GM21526 (cell line): ENCODE measurements around the gene KIF26B.
"Not testable (repeated sequence)": the region's sequence is repeated elsewhere in the genome, so short reads cannot be mapped to it uniquely, and the experiment has no call there.

ENCODE experiments used
- ATAC-seq: cut with Tn5 transposase; IDR thresholded peaks from one replicate; pipeline ENCODE4 v1.9.1; 2021; ENCODE audit warnings: moderate library complexity; ENCODE audit not compliant: unreplicated experiment, low FRiP score

Gene KIF26B

DNA sequence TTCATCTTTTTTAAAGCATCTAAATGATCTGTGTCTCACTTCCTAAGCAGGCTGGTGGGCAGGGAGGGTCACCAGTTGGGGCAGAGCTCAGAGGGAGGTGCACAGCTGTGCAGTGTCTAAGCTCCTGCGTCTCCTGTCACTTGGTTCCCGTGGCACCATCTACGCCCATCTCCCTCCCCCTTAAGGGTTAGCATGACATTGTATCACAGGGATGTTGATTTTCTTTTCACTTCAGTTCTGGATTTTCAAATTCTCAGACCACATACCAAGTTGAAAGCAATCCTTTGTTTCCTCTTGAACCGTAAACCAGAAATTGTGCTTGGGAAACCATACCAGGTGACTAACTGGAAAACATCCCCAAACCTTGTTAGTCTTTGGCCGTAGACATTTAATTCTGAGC, 187.0 kb downstream of the KIF26B start:
- ATAC-seq: no peak

- no peak for ATAC-seq
Measured at GRCh38 chr1:245345191-245345884, 190.6 kb downstream of the KIF26B start.

- no peak for ATAC-seq
Measured at GRCh38 chr1:245348626-245349025, 193.8 kb downstream of the KIF26B start.

DNA sequence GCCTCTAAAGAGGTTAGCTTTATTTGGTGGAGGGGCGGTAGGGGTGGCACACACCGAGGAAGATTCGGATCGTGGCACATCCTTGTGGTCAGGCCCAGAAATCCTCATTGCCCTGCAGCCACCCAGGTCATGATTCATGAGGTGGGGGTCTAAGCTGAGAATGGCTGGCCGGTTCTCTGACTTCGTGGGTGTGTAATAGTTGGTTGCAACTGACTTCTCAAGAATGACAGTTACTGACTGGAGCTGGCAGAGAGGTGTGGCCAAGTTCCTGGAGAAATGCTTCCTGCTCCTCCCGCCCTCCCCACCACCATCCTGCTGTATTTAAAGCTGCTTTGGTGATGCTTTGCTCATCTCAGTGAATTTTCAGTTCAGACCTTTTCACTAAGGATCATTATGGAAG, 198.6 kb downstream of the KIF26B start:
- no peak for ATAC-seq

DNA sequence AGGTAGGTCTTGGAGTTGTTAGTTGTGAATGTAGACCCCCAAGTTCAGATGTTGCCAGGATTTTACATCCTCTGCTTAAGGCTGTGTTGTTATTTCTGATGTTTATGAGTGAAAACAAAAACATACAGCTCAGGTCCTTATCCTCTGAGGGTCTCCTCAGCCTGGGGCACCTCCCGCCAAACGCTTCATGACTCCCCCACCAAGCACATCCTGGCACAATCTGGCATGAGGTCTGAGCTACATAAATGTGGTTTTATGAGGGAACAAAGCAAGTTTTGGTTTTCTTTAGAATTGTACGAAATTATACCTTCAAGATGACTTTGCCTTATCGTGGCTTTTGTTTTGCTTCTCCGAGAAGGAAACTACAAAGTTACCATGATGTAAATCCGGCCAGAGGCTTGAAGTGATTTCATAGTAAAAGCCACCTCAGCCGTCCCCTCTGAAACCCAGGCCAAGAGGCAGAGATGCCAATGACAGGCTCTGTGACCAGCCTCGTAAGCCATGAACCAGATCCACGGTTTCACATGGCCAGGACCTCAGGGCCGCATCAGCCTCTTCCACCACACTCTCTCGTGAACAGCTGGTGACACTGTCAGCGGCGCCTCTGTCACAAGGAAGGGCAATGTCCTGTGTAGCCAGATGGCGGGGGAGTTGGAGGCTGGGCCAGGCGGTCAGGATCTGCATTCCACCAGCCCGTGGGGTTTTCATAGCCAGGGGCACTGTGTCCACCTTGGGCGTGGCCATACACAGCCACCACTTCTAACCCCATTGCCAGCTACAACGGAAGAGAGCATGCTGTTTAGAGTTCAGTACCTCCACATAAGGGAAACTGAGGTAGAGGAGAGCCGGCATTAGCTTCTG, 199.4 kb downstream of the KIF26B start:
- no peak for ATAC-seq

DNA sequence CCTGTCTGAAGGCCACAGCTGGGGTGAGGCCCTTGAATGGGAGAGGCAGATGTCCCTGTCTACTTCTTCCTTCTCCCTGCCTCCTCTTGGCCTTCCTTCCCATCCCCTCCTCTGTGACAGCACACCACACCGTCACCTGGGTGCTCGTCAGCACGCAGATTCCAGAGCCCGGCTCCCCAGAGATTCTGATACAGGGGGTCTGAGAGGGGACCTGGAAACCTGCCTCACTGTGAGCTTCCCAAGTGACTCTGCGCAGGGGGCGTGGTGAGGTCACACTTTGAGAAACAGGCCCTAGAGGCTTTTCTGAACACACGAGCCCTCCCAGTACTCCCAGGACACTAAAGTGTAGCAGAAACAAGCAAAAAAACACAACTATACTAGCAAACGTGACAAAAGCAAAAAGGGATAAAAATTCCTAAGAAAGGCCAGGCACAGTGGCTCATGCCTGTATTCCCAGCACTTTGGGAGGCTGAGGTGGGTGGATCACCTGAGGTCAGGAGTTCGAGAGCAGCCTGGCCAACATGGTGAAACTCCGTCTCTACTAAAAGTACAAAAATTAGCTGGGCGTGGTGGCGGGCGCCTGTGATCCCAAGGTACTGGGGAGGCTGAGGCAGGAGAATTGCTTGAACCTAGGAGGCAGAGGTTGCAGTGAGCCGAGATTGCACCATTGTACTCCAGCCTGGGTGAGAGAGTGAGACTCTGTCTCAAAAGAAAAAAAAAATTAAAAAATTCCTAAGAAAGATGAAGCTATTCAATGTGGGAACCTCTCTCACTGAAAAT, 201.3 kb downstream of the KIF26B start:
- not testable (repeated sequence) for ATAC-seq

GRCh38 chr1:245356891-245357585, 202.3 kb downstream of the KIF26B start:
- ATAC-seq: no peak

GRCh38 chr1:245359101-245359680, 204.4 kb downstream of the KIF26B start:
- not testable (repeated sequence) for ATAC-seq

DNA sequence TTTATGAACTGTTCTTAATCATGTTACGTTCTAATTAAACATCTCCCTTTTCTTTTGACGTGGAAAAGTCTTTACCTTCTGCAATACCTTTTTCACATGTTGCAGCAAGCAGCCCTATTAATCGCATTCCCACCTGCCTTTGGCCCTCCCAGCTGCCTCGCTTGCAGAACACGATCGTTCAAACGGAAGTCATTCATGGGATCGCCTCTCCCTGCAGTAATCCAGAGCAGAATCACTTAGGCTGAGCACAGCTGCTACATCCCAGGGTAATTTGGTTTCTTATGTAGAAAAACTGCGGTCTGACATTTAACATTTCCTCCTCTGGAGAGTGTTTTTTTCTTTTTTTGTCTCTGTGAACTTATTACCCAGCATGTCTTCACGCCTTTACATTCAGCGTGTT, 206.3 kb downstream of the KIF26B start:
- ATAC-seq: no peak

DNA sequence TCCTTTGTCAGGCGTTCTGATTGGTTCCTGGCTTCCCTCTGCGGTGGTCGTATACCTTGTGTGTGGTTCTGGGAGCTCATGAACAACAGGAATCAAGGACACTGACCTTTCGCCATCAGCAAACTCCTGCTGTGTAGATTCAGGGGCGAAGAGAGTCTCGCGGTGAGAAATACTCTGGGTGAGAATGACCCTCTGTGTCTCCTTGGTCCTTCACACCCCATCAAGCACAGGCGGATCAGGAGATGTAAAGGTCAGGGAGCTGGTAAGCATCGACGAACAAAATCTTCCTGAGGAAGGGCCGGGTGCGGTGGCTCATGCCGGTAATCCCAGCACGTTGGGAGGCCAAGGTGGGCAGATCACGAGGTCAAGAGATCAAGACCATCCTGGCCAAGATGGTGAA, 207.2 kb downstream of the KIF26B start:
- ATAC-seq: no peak

DNA sequence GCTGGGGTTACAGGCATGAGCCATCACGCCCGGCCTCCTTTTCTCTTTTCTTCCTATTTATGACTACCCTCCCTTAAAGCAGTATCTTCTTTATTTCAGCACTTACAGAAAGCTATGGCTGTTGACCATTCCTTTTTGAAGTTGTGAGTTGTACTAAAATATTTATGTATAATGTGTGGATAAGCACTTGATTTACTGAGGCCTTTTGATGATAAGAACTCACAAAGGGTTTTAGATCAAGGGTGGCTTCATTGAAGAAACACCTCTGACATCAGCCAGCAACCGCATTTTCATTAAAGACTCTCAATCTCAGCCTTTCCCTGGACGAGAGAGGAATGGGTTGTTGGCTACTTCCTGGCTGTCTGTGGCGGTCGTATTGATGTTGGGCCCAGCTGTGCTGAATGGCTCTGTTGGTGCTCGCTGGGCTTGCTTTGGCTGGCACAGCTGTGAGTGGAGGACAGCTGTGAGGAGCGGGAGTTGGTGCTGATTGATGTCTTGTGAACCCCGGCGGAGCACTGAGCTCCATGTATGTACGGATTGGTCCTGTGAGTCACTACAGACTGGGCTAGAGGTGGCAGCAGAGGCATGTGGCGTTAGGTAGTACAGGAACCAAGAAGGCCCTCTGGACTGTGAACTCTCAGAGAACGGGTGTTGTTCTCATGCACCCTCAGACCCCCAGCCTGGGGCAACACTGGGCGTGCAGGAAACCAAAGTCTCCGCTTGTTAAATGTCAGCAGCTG, 208.8 kb downstream of the KIF26B start:
- no peak for ATAC-seq

DNA sequence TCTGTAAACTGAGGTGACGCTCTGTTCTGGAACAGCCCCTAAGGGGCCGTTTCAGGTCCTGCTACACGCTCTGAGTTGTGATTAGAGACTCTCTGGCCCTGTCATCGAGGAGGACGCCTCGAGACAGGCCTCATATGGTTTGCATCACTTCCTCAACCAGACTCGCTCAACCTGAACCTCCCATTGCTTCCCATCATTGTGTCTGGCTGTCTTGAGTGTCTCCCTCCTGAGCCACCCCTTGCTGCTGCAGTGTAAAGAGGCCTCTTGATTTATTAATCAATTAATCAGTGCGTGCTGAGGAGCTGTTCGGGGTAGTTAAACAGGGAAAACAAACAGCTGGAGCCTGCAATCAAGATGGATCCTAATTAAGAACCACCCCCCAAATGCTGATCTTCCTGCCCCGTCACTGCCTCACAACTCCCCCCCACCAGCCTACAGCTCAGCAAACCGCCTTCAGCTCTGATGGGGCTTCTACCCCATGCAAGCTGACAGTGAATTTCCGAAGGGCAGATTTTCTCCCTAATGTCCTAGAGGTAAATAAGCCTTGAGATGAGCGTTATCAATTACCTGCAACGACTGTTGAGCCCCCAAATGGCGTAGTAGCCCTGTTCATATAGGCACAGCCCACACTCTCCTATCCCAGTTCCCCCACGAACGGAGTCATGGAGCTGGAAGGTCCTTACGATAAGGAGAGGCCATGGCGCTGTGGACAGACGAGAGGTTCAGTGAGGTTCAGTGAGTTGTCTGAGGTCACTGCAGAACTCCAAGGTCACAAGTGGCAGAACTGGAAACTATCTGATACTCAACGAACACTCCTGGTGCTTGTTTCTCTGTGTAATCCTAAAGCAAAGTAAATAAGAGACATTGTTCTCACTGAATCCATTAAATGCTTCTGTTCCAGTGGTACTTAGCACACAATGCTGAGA, 210.6 kb downstream of the KIF26B start:
- ATAC-seq: no peak

DNA sequence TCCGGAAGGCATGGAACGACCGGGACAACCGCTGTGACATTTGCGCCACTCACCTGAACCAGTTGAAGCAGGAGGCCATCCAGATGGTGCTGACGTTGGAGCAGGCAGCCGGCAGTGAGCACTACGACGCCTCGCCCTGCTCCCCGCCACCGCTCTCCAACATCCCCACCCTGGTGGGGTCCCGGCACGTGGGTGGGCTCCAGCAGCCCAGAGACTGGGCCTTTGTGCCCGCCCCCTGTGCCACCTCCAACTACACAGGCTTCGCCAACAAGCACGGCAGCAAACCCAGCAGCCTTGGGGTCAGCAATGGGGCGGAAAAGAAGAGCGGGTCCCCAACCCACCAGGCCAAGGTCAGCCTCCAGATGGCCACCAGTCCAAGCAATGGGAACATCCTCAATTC, 212.1 kb downstream of the KIF26B start:
- no peak for ATAC-seq

GRCh38 chr1:245370175-245370825, 215.5 kb downstream of the KIF26B start:
- no peak for ATAC-seq

GRCh38 chr1:245370905-245371581, 216.3 kb downstream of the KIF26B start:
- no peak for ATAC-seq

- ATAC-seq: no peak
Measured at GRCh38 chr1:245373131-245373530, 218.3 kb downstream of the KIF26B start.

DNA sequence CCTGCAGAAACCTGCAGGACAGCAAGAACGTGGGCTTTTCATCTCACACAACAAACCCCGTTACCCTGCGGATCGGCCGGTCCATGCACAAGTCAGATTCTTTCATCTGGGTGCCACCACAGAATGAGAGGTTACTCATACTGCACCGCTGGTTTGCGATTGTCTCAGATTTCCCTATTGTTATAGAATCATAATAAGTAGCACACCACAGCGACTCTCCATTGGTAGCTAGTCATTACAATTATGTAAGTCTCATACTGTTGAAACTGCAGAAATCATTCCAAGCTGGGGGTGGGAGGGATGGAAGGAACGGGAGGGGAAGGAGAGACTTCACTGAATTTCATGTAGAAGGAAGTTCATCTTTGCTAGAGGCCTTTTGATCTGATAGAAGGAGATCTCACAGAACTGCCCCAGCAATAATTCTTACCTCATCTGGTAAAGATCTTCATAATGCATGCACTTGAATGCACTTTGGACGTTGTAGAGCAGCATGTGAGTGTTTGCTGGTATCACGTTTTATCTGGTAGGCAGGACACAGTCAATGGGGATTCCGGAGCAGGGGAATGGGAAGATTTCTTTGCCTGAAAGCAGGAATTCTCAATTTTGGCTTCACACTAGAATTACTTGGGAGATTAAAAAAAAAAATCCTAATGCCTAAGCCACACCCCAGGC, 221.1 kb downstream of the KIF26B start:
- no peak for ATAC-seq
